SIG-M5 treated with dmso at 0.1 percent for 504 hours (cell line): ENCODE results near the gene MYO1C.

Experiments
- DNase-seq: peaks from one replicate; lab custom pipeline; 2025; ENCODE audit not compliant: unreplicated experiment; lab: John Stamatoyannopoulos, UW

MYO1C gene

GRCh38 chr17:1486802-1487695 lies 5.4 kb downstream of the MYO1C start:
- DNase-seq = no peak

- no peak for DNase-seq
Observed at GRCh38 chr17:1485423-1486376, 6.8 kb downstream of the MYO1C start.

GRCh38 chr17:1484676-1485422 lies 7.6 kb downstream of the MYO1C start:
- peak; percentile 48 for DNase-seq

- no peak for DNase-seq
Observed at GRCh38 chr17:1484060-1484535, 8.4 kb downstream of the MYO1C start.

- no peak for DNase-seq
Observed at GRCh38 chr17:1482680-1483079, 9.8 kb downstream of the MYO1C start.

- DNase-seq = no peak
Observed at GRCh38 chr17:1481736-1482135, 10.8 kb downstream of the MYO1C start.

- no peak for DNase-seq
Observed at GRCh38 chr17:1480747-1481465, 11.6 kb downstream of the MYO1C start.

GRCh38 chr17:1478418-1478817 lies 14.1 kb downstream of the MYO1C start:
- no peak for DNase-seq

GRCh38 chr17:1475321-1475854 lies 17.1 kb downstream of the MYO1C start:
- no peak for DNase-seq

GRCh38 chr17:1474402-1475189 lies 17.9 kb downstream of the MYO1C start:
- DNase-seq = no peak

- no peak for DNase-seq
Observed at GRCh38 chr17:1473841-1474240, 18.6 kb downstream of the MYO1C start.

GRCh38 chr17:1473170-1473569 lies 19.3 kb downstream of the MYO1C start:
- no peak for DNase-seq

GRCh38 chr17:1471911-1472821 lies 20.3 kb downstream of the MYO1C start:
- DNase-seq = no peak

GRCh38 chr17:1471490-1471889 lies 21.0 kb downstream of the MYO1C start:
- DNase-seq = no peak

- no peak for DNase-seq
Observed at GRCh38 chr17:1470755-1471462, 21.6 kb downstream of the MYO1C start.

- no peak for DNase-seq
Observed at GRCh38 chr17:1470071-1470754, 22.3 kb downstream of the MYO1C start.

- DNase-seq = no peak
Observed at GRCh38 chr17:1469231-1469852, 23.1 kb downstream of the MYO1C start.
